ENCODE measurements around the gene SEC16A. TPM values are rescaled to one million over a fixed set of nuclear protein-coding genes. Genes with fewer than 3 reads are reported as not detected.

Gene SEC16A
- total and polyA plus RNA-seq, 2 donors (not counting 3 experiments of a cell fraction or from before 2014, with no cell fraction given): 34.5 to 80.6 TPM

DNA sequence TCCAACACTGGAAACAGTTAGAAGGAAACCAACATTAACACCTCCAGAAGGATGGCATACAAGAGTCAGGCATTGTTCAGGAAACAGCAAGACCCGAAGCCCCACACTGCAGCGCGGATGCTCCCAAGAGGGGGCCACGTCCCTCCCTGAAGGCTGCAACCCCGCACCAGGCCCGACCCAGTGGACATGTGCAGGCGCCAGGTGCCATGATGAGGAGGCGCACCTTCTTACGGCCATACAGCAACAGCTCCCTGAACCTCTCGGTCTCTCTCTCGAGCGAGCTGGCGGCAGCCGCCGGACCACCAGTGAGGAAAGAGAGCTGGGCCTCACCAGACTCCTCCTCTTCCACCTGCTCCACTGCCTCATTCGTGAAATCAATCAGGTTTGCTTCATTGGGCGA, 20.2 kb downstream of the SEC16A start:
- CTCF ChIA-PET: no interaction called here
- Histone ChIP-seq H3K4me2 (ENCODE audit: insufficient read depth, low read length) (no peak overlapping the region), H3K36me3 (ENCODE audit: control insufficient read depth in 2 of 2, extremely low read depth in 1 of 2, insufficient read depth in 2 of 2, low read length in 2 of 2) (peaks cover 38 to 64% of the 10 kb centered on the region in 2 experiments), H3K4me1 (ENCODE audit: control insufficient read depth, extremely low read depth, insufficient read depth, low read length) (no peaks in the 10 kb centered on the region), H3K4me3 (replicated peaks in 1 of 3; ENCODE audit: insufficient read depth in 1 of 3, low read depth in 1 of 3, low read length in 3 of 3) (no peak overlapping the region), H4K20me1 (replicated peaks; ENCODE audit: control insufficient read depth, extremely low read depth, insufficient read depth, low read length) (no peaks in the 10 kb centered on the region), H3K27ac (ENCODE audit: insufficient read depth, low read depth, low read length) (no peak overlapping the region), H2AFZ (ENCODE audit: low read depth, low read length) (no peak overlapping the region), H3K9me3 (replicated peaks; ENCODE audit: control insufficient read depth, insufficient read depth, low read length) (no peaks in the 10 kb centered on the region), H3K27me3 (ENCODE audit: control insufficient read depth in 2 of 2, insufficient read depth in 2 of 2, low read length in 2 of 2) (no peaks in the 10 kb centered on the region), H3K79me2 (ENCODE audit: control insufficient read depth, insufficient read depth, low read length) (peaks cover 4% of the 10 kb centered on the region), H3K9me1 (replicated peaks; ENCODE audit: control insufficient read depth, extremely low read depth, insufficient read depth, low read length) (no peaks in the 10 kb centered on the region), H3K9ac (replicated peaks; ENCODE audit: extremely low read depth, insufficient read depth, low read length) (no peak overlapping the region)
- intact Hi-C loops (cut with micrococcal nuclease): no loop called here
- TF ChIP-seq MYC (IDR thresholded peaks at IDR 0.05; ENCODE audit: low read depth, low read length): no peak
- TF ChIP-seq FOS (IDR thresholded peaks at IDR 0.05; ENCODE audit: borderline replicate concordance, insufficient read depth, low read length): no peak
- no peak for TF ChIP-seq POLR2AphosphoS5 (IDR thresholded peaks at IDR 0.05; ENCODE audit: insufficient read depth, low read depth, low read length)
- TF ChIP-seq, protein P1, sequence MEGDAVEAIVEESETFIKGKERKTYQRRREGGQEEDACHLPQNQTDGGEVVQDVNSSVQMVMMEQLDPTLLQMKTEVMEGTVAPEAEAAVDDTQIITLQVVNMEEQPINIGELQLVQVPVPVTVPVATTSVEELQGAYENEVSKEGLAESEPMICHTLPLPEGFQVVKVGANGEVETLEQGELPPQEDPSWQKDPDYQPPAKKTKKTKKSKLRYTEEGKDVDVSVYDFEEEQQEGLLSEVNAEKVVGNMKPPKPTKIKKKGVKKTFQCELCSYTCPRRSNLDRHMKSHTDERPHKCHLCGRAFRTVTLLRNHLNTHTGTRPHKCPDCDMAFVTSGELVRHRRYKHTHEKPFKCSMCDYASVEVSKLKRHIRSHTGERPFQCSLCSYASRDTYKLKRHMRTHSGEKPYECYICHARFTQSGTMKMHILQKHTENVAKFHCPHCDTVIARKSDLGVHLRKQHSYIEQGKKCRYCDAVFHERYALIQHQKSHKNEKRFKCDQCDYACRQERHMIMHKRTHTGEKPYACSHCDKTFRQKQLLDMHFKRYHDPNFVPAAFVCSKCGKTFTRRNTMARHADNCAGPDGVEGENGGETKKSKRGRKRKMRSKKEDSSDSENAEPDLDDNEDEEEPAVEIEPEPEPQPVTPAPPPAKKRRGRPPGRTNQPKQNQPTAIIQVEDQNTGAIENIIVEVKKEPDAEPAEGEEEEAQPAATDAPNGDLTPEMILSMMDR (IDR thresholded peaks at IDR 0.05; ENCODE audit: extremely low read depth in 1 of 2, insufficient read depth in 1 of 2, low read depth in 1 of 2, low read length in 2 of 2): no peak
- no peak for TF ChIP-seq POLR2A (IDR thresholded peaks at IDR 0.05; ENCODE audit: low read depth, low read length)
- TF ChIP-seq, protein P2, sequence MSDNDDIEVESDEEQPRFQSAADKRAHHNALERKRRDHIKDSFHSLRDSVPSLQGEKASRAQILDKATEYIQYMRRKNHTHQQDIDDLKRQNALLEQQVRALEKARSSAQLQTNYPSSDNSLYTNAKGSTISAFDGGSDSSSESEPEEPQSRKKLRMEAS (IDR thresholded peaks at IDR 0.05; ENCODE audit: insufficient read depth, insufficient read length): no peak
- no peak for TF ChIP-seq GATA2 (IDR thresholded peaks at IDR 0.05; ENCODE audit: insufficient read depth, insufficient read length, low read depth, low read length)
- no peak for TF ChIP-seq EZH2 (IDR thresholded peaks at IDR 0.05; ENCODE audit: borderline replicate concordance, low read depth, low read length, severe bottlenecking)
- no peak for TF ChIP-seq JUN (IDR thresholded peaks at IDR 0.05; ENCODE audit: borderline replicate concordance, insufficient read depth, insufficient read length, low read depth)
- FAIRE-seq: no peak
- no peak for DNase-seq (ENCODE audit: low read depth, low spot score)
- dilution Hi-C loops (cut with MboI; ENCODE audit: extremely low pct_ligation_motif_present, low sequenced_read_pairs): no loop called here
- no TSS peak for BruUV-seq (replicated peaks)
- POLR2A ChIA-PET: no interaction called here

Data from endothelial cell of umbilical vein (primary cell).